ENCODE data around the gene PTDSS2.

DNA sequence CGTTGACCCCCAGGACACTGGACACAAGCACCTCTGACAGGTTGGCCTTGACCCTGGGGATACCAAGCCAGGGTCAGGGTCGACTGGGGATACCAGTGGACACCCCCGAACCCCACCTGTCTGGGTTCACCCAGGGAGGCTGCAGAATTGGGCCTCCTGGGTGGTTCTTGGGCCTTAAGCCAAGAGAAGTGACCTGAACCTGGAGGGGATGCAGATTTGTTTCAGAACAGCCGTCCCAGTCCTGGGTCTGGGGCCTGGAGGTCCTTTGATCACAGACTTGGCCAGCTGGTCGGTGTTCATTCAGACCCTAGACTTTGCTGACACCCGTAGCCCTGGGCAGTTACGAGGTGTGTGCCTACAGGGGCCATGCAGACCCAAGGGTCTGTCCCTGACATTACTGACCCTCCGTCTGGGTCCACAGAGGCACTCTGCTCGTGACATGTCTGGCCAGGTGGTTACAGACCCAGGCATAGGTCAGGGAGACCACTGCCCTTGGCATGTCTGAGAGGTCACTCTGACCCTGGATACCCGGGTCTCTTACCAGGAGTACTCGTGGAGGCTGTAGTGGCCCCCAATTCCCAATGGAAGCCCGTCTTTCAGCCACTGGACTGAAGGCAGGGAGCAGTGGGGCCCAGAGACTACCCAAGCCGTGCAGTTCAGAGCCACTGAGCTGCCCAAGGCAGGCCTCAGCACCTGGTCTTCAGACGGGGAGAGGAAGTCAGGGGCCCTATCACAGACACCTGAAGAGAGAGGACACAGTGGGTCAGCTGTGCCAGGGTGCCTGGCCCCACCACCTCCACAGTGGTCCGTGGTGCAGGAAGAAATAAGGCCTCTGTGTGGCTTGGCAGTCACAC lies 41.7 kb upstream of the PTDSS2 start:
- TF ChIP-seq, protein P1, sequence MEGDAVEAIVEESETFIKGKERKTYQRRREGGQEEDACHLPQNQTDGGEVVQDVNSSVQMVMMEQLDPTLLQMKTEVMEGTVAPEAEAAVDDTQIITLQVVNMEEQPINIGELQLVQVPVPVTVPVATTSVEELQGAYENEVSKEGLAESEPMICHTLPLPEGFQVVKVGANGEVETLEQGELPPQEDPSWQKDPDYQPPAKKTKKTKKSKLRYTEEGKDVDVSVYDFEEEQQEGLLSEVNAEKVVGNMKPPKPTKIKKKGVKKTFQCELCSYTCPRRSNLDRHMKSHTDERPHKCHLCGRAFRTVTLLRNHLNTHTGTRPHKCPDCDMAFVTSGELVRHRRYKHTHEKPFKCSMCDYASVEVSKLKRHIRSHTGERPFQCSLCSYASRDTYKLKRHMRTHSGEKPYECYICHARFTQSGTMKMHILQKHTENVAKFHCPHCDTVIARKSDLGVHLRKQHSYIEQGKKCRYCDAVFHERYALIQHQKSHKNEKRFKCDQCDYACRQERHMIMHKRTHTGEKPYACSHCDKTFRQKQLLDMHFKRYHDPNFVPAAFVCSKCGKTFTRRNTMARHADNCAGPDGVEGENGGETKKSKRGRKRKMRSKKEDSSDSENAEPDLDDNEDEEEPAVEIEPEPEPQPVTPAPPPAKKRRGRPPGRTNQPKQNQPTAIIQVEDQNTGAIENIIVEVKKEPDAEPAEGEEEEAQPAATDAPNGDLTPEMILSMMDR (IDR thresholded peaks at IDR 0.05), result no peak
- no peak for TF ChIP-seq POLR2A (IDR thresholded peaks at IDR 0.05)

All from suprapubic skin (tissue), 3 donors.